Renal pelvis (tissue), 4 donors: ENCODE data around the gene PFKL. TPM values are rescaled to one million over a fixed set of nuclear protein-coding genes. Genes with fewer than 3 reads are reported as not detected.
"Not testable (repeated sequence)": the region's sequence is repeated elsewhere in the genome, so short reads cannot be mapped to it uniquely, and the experiment has no call there.

Source experiments
- DNase-seq: peaks from one replicate; pipeline ENCODE4 v3.0.0-alpha.2; 2013
- polyA plus RNA-seq, 3 donors: library from polyadenylated mRNA; unstranded; fragments of 120-200 nt; gene quantifications; one replicate each; pipeline ENCODE4 v1.2.1, GENCODE V29; 2013; ENCODE audit not compliant: insufficient read length in 3 of 3

The PFKL gene
- polyA plus RNA-seq, 3 donors = 145 to 181 (median 180) TPM

GRCh38 chr21:44271558-44272283, 28.1 kb upstream of the PFKL start:
- DNase-seq = no peak

- no peak for DNase-seq
Measured at GRCh38 chr21:44272284-44272858, 27.5 kb upstream of the PFKL start.

GRCh38 chr21:44273046-44273445, 26.8 kb upstream of the PFKL start:
- no peak for DNase-seq

- DNase-seq = no peak
Measured at GRCh38 chr21:44275041-44275440, 24.8 kb upstream of the PFKL start.

- no peak for DNase-seq
Measured at GRCh38 chr21:44279354-44280260, 20.2 kb upstream of the PFKL start.

GRCh38 chr21:44281801-44282200, 18.1 kb upstream of the PFKL start:
- no peak for DNase-seq

- no peak for DNase-seq
Measured at GRCh38 chr21:44282370-44282769, 17.5 kb upstream of the PFKL start.

- not testable (repeated sequence) for DNase-seq
Measured at GRCh38 chr21:44283211-44283785, 16.6 kb upstream of the PFKL start.

GRCh38 chr21:44283948-44284347, 15.9 kb upstream of the PFKL start:
- no peak for DNase-seq

- no peak for DNase-seq
Measured at GRCh38 chr21:44285138-44285992, 14.5 kb upstream of the PFKL start, which contains the start of gene AIRE. AIRE (plus strand) TSS chr21:44285876; CDS start chr21:44286007, 131 bp downstream.

- no peak for DNase-seq
Measured at GRCh38 chr21:44286086-44286715, 13.7 kb upstream of the PFKL start.

GRCh38 chr21:44286716-44287632, 12.9 kb upstream of the PFKL start:
- no peak for DNase-seq

- DNase-seq = no peak
Measured at GRCh38 chr21:44288251-44289110, 11.4 kb upstream of the PFKL start.

- DNase-seq = no peak
Measured at GRCh38 chr21:44289381-44290010, 10.4 kb upstream of the PFKL start.

- DNase-seq = no peak
Measured at GRCh38 chr21:44290327-44291077, 9.4 kb upstream of the PFKL start.

GRCh38 chr21:44291078-44291935, 8.5 kb upstream of the PFKL start:
- DNase-seq = no peak
